GM18508 (cell line): ENCODE measurements around the gene KDM4B.
A peak's percentile ranks its signal among the peaks of the same experiment; 100 is the strongest.
"Not testable (repeated sequence)": the region's sequence is repeated elsewhere in the genome, so short reads cannot be mapped to it uniquely, and the experiment has no call there.

Experiments
- ATAC-seq: cut with Tn5 transposase; IDR thresholded peaks from one replicate; pipeline ENCODE4 v1.9.1; 2021; ENCODE audit warnings: moderate number of reproducible peaks; ENCODE audit not compliant: insufficient read depth, unreplicated experiment

KDM4B gene

GRCh38 chr19:4968462-4969291 is at the start of gene KDM4B:
Gene KDM4B (plus strand): TSS chr19:4969113. CDS start chr19:5032891, 63,778 bp downstream.
- ATAC-seq, result peak; percentile 81

DNA sequence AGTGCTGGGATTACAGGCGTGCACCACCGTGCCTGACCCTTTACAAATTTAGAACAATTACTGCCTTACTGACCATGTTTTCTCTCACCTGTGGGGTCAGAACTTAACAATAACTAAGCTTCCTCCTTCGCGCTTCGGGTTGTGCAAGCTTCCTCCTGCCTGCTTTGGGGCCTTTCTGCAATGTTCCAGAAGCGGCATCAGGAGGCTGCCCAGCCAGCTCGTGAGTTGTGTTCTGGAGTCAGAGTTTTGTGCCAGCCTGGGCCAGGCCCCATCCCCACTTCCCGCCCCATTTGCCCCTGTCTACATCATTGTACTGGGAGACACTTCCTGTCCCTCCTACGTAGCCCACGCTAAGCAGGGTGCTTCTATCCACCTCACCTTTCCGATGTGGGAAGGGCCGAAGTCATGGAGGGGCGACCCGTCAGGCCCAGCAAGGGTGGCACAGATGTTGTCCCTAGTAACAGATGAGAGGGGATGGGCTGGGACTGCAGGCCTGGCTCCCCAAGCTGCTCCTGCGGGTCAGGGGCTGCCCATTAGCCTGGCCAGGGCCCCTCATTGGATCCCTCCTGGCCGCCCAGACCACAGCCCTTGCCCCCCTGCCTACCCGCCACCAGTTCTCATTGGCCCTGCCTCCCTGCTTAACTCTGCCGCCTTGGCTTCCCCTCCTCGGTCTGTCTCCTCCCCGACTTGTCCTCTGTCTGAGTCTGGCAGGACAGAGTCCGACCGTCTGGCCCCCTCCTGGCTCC is 46.2 kb upstream of the KDM4B start:
- no peak for ATAC-seq

- ATAC-seq, result no peak
Observed at GRCh38 chr19:4923276-4923747, 45.6 kb upstream of the KDM4B start.

DNA sequence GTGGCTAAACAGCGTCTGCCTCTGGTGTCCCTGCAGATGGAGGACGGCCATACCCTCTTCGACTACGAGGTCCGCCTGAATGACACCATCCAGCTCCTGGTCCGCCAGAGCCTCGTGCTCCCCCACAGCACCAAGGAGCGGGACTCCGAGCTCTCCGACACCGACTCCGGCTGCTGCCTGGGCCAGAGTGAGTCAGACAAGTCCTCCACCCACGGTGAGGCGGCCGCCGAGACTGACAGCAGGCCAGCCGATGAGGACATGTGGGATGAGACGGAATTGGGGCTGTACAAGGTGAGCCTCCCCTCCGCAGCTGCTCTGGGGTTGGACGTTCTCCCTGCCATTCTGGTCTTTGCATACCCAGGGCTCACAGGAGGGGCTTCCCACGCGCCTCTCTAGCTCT is 39.7 kb upstream of the KDM4B start:
- ATAC-seq, result no peak

DNA sequence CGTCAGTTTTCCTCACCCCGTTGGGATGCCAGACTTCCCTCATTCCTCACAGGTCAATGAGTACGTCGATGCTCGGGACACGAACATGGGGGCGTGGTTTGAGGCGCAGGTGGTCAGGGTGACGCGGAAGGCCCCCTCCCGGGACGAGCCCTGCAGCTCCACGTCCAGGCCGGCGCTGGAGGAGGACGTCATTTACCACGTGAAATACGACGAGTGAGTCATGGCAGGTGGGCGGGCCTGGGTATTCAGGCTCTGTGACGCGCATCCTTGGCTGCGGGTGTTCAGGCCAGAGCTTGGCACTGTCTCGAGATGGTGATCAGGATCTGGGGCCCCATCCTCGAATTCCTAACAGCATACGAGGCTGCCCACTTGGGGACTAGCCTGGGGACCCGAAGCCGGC is 38.2 kb upstream of the KDM4B start:
- no peak for ATAC-seq

DNA sequence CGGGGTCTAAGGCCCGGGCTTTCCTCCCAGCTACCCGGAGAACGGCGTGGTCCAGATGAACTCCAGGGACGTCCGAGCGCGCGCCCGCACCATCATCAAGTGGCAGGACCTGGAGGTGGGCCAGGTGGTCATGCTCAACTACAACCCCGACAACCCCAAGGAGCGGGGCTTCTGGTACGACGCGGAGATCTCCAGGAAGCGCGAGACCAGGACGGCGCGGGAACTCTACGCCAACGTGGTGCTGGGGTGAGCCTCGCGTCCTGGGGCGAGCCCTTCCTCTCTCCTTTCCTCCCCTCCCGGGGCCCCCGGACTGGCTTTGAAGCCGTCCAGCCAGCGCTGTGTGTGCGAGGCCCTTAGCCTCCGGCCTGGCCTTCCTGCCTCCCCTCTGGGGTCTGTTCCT is 36.2 kb upstream of the KDM4B start:
- no peak for ATAC-seq

DNA sequence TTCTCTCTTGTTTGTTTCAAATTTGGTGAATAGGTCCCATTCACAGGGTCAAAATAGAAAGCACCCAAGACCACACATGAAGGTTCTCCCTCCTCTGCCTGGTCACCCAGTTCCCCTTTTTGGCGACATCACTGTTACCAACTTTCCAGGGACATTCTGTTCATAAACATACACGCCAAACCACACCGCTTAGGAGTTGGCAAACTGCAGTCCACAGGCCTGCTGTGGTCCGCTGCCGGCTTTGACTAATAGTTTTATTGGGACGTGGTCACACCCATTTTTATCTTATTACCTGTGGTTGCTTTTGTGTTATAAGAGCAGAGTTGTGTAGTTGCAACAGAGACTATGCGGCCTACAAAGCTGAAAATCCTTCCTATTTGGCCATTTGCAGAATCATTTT is 35.4 kb upstream of the KDM4B start:
- no peak for ATAC-seq

GRCh38 chr19:4935444-4935843 is 33.5 kb upstream of the KDM4B start:
- ATAC-seq, result no peak

DNA sequence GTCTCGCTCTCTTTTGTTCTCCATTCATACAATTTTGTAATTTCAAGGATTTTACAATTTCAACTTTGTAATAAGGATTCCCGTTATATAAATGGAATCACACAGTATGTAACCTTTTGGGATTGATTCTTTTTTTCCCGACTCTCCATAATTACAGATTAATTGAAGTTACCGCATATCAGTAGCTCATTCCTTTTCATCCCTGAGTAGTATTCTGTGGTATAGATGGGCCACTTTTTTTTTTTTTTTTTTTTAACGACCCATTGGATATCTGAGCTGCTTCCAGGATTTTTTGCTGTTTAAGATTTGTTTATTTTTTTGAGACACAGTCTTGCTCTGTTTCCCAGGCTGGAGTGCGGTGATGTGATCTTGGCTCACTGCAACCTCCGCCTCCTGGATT is 31.9 kb upstream of the KDM4B start:
- no peak for ATAC-seq

DNA sequence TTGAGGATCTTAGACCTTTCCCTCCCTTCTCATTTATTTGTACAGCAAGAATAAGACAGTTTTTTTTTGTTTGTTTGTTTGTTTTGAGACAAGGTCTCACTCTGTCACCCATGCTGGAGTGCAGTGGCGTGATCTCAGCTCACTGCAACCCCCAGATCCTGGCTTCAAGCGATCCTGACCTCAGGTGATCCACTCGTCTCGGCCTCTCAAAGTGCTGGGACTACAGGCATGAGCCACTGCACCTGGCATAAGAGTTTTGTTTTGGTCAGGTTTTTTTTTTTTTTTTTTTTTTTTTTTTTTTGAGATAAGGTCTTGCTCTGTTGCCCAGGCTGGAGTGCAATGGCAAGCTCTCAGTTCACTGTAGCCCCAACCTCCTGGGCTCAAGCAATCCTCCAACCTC is 30.5 kb upstream of the KDM4B start:
- not testable (repeated sequence) for ATAC-seq

DNA sequence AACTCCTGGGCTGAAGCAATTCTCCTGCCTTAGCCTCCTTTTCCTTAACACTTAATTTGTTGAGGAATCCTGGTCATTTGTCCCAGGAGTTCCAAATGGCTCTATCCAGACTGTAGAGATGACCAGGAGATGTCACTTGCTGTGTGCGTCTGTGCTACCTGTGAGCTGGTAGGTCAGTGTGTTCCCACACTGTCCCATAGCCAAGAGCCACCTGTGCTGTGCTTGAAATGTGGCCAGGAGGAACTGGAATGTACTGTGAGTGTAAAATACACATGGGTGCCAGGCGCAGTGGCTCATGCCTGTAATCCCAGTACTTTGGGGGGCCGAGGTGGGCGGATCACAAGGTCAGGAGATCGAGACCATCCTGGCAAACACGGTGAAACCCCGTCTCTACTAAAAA is 29.4 kb upstream of the KDM4B start:
- ATAC-seq, result no peak

DNA sequence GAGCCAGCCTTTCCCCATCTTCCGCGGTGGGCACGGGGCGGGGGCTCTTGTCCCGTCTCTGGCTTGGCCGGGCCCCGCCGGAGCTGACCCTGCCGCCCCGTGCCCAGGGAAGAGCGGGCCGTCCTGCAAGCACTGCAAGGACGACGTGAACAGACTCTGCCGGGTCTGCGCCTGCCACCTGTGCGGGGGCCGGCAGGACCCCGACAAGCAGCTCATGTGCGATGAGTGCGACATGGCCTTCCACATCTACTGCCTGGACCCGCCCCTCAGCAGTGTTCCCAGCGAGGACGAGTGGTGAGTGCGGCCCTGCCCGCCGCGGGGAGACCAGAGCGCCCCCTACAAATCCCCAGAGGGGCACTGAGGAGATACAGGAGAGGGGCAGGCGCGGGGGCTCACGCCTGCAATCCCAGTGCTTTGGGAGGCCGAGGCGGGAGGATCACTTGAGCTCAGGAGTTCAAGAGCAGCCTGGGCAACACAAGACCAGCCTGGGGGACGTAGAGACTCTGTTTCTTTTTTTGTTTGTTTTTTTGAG is 27.2 kb upstream of the KDM4B start:
- not testable (repeated sequence) for ATAC-seq

DNA sequence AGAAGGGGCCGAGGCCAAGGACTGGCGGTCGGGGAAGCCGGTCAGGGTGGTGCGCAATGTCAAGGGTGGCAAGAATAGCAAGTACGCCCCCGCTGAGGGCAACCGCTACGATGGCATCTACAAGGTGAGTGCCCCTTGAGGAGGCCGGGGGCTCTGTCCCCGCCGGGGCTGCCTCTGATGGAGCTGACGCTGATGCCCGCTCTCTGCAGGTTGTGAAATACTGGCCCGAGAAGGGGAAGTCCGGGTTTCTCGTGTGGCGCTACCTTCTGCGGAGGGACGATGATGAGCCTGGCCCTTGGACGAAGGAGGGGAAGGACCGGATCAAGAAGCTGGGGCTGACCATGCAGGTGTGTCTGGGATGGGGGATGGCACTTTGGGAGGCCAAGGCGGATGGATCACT is 18.3 kb upstream of the KDM4B start:
- ATAC-seq, result not testable (repeated sequence)

- ATAC-seq, result no peak
Observed at GRCh38 chr19:4951656-4952055, 17.3 kb upstream of the KDM4B start.

DNA sequence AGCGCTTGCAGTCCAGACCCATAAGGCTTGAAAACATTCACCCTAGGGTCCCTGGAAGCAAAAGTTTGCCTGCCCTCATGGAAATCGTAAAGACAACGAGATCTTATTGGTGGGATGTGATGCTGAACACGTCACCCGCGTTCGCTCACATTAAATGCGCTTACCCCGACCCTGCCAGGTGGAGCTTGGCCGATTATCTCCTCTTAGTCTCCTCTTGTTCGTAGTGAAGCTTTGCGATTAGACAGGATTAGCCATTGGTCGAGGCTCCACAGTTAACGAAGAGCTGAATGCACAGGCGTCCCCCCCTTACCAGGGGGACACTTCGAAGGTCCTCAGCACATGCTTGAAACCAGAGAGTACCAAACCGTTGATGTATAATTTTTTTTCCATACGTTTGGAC is 16.0 kb upstream of the KDM4B start:
- ATAC-seq, result no peak

- not testable (repeated sequence) for ATAC-seq
Observed at GRCh38 chr19:4954320-4955149, 14.4 kb upstream of the KDM4B start.

DNA sequence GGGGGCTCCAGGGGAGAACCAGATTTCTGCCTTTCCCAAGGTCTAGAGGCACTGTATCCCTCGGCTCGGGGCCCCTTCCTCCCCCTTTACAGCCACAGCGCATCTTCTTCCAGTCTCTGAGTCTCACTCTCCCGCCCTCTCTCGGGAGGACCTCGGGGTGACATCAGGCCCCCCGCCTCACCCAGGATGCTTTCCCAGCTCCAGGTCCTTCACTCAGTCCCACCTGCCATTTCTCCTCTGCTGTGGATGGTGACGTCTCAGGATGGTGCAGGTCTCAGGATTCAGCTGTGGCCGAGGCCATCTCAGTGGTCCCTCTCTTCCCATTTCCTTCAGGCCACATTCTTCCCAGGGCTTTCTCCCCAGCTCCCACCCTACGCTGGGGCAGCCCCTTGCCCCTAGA is 13.6 kb upstream of the KDM4B start:
- ATAC-seq, result no peak

DNA sequence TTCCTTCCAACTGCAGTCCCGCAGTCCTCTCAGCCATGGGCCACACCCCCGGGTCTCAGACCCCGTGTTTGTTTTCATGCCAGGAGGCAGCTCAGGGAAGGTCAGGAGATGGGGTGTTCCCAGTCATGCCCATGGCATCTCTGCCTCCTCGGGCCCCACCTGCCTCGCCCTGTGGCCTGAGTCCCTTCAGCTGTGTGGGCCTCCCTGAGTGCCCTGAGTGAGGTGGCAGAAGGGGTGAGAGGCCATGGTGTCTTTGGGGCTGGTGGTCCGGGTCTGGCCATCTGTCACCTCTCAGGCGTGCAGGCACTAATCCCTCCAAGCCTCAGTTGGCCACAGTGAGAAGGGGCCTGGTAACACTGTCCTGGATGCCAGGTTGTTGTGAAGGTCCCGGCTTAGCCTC is 10.9 kb upstream of the KDM4B start:
- ATAC-seq, result no peak

DNA sequence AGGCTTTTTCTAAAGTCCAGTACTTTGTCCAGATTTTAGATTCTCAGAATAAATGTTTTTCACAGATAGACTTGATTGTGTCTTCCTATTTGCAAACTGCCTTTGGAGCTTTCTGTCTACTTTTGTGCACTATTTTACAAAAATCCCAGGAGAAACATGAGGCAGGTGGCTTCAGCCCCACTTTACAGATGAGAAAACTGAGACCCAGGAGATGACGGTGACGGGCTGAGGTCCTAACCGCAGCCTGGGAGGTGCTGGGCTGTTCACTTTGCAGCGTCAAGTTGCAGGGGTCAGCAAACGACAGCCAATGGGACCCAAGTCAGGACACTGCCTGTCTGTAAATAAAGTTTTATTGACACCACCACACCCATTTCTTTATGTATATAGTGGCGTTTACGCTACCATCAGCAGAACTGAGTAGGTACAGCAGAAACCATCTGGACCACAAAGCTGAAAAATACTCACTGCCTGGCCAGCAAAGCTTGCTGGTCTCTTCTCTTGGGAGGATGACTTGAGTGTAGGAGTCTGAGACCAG is 6.8 kb upstream of the KDM4B start:
- ATAC-seq, result no peak

- ATAC-seq, result no peak
Observed at GRCh38 chr19:4965061-4965460, 3.9 kb upstream of the KDM4B start.
